Fibroblast of lung (primary cell): ENCODE measurements around the gene DHX32.

Source experiments
- EZH2 ChIP-seq: IDR thresholded peaks from 2 replicates; pipeline ENCODE4 v1.5.1; 2012; ENCODE audit warnings: low read length, control low read depth, mild to moderate bottlenecking; ENCODE audit errors: missing control alignments
- TF ChIP-seq, protein P1 (sequence below), 2 donors: IDR thresholded peaks in 1 of 2; conservative IDR thresholded peaks in 1 of 2; 1 replicate in 1 of 2; 2 replicates in 1 of 2; pipeline ENCODE4 v1.5.1; 2011 to 2012; ENCODE audit warnings: low read length in 2 of 2, control low read depth in 1 of 2, inconsistent platforms in 1 of 2, low read depth in 1 of 2, mild to moderate bottlenecking in 1 of 2

DNA sequence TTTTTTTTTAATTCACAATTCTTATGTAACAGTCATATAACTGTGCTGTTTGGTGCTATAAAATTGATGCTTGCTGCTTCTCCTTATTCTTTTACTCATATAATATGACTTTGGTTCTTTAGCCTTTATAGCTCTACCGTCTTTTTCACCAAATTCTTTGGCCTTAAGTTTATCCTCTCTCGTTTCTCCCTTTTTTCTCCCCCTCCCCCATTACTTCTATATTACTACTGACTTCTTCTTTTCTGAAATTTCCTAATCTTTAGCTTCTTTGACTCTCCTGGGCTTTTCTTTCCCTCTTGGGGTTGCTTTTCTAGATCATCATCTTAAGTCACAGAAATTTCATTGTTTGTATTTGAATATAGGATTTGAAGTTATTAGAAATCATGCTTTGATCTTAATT, 54.0 kb downstream of the DHX32 start:
- TF ChIP-seq, protein P1, sequence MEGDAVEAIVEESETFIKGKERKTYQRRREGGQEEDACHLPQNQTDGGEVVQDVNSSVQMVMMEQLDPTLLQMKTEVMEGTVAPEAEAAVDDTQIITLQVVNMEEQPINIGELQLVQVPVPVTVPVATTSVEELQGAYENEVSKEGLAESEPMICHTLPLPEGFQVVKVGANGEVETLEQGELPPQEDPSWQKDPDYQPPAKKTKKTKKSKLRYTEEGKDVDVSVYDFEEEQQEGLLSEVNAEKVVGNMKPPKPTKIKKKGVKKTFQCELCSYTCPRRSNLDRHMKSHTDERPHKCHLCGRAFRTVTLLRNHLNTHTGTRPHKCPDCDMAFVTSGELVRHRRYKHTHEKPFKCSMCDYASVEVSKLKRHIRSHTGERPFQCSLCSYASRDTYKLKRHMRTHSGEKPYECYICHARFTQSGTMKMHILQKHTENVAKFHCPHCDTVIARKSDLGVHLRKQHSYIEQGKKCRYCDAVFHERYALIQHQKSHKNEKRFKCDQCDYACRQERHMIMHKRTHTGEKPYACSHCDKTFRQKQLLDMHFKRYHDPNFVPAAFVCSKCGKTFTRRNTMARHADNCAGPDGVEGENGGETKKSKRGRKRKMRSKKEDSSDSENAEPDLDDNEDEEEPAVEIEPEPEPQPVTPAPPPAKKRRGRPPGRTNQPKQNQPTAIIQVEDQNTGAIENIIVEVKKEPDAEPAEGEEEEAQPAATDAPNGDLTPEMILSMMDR (conservative IDR thresholded peaks at IDR 0.05 in 1 of 2, IDR thresholded peaks at IDR 0.05 in 1 of 2; ENCODE audit: low read depth in 1 of 2, low read length in 2 of 2): no peak
- no peak for TF ChIP-seq EZH2
